NK-92 (cell line): ENCODE data around the gene STMN1.
"Not testable (repeated sequence)": the region's sequence is repeated elsewhere in the genome, so short reads cannot be mapped to it uniquely, and the experiment has no call there.

Experiments used
- DNase-seq: peaks from one replicate; lab custom pipeline; 2025; ENCODE audit not compliant: unreplicated experiment; lab: John Stamatoyannopoulos, UW

Gene STMN1

GRCh38 chr1:25905680-25906643 is at the start of gene STMN1:
STMN1 (minus strand) TSS chr1:25906419; CDS start chr1:25904676, 1,743 bp downstream.
- no peak for DNase-seq

- no peak for DNase-seq
Observed at GRCh38 chr1:25955553-25955952, 49.3 kb upstream of the STMN1 start.

GRCh38 chr1:25954282-25954938 is 48.2 kb upstream of the STMN1 start:
- no peak for DNase-seq

GRCh38 chr1:25952841-25953401 is 46.7 kb upstream of the STMN1 start:
- DNase-seq = no peak

GRCh38 chr1:25948641-25949040 is 42.4 kb upstream of the STMN1 start:
- no peak for DNase-seq

GRCh38 chr1:25947027-25947426 is 40.8 kb upstream of the STMN1 start:
- DNase-seq = no peak

- DNase-seq = no peak
Observed at GRCh38 chr1:25945761-25946160, 39.5 kb upstream of the STMN1 start.

- no peak for DNase-seq
Observed at GRCh38 chr1:25944986-25945385, 38.8 kb upstream of the STMN1 start.

GRCh38 chr1:25943511-25943910 is 37.3 kb upstream of the STMN1 start:
- not testable (repeated sequence) for DNase-seq

GRCh38 chr1:25936947-25937346 is 30.7 kb upstream of the STMN1 start:
- DNase-seq = no peak

GRCh38 chr1:25933479-25934365 is 27.5 kb upstream of the STMN1 start:
- no peak for DNase-seq

- DNase-seq = not testable (repeated sequence)
Observed at GRCh38 chr1:25932811-25933400, 26.7 kb upstream of the STMN1 start.

- no peak for DNase-seq
Observed at GRCh38 chr1:25932321-25932720, 26.1 kb upstream of the STMN1 start.

GRCh38 chr1:25929016-25929415 is 22.8 kb upstream of the STMN1 start:
- no peak for DNase-seq

GRCh38 chr1:25927521-25928265 is 21.5 kb upstream of the STMN1 start:
- DNase-seq = no peak

GRCh38 chr1:25926731-25927496 is 20.7 kb upstream of the STMN1 start:
- DNase-seq = no peak

- no peak for DNase-seq
Observed at GRCh38 chr1:25924454-25924853, 18.2 kb upstream of the STMN1 start.

- no peak for DNase-seq
Observed at GRCh38 chr1:25922971-25923552, 16.8 kb upstream of the STMN1 start.
